CD4-positive, CD25-positive, alpha-beta regulatory T cell (primary cell): Measurements from ENCODE around the gene KLK4. TPM values are rescaled to one million over a fixed set of nuclear protein-coding genes. Genes with fewer than 3 reads are reported as not detected.
A peak's percentile ranks its signal among the peaks of the same experiment; 100 is the strongest.

ENCODE experiments used
- ATAC-seq, 2 donors: fragments of 150-1000 bp; cut with Tn5 transposase; one replicate each; pipeline ENCODE4 v1.10.0; 2021; ENCODE audit warnings: low read depth in 2 of 2, moderate number of reproducible peaks in 2 of 2, moderate library complexity in 1 of 2
- DNase-seq, 3 donors: peaks; one replicate each; pipeline versions ENCODE4 v3.0.0 to v3.0.0-alpha.2; 2012 to 2022; ENCODE audit warnings: mixed read lengths in 1 of 3
- H3K27ac ChIP-seq: one replicate; pipeline ENCODE4 v1.7.0; 2013; ENCODE audit warnings: mild to moderate bottlenecking, low read length; ENCODE audit not compliant: insufficient read depth, poor library complexity, severe bottlenecking
- H3K27me3 ChIP-seq: one replicate; pipeline ENCODE4 v1.7.0; 2013; ENCODE audit warnings: low read length; ENCODE audit not compliant: control insufficient read depth, insufficient read depth
- H3K36me3 ChIP-seq: one replicate; pipeline ENCODE4 v1.7.0; 2013; ENCODE audit warnings: mild to moderate bottlenecking, low read length, moderate library complexity; ENCODE audit not compliant: control insufficient read depth, insufficient read depth
- H3K4me1 ChIP-seq: 2 replicates; pipeline ENCODE4 v1.7.0; 2013; ENCODE audit warnings: mild to moderate bottlenecking, low read length; ENCODE audit not compliant: insufficient read depth, control insufficient read depth, poor library complexity, severe bottlenecking
- H3K4me3 ChIP-seq: one replicate; pipeline ENCODE4 v1.7.0; 2013; ENCODE audit warnings: low read depth, mild to moderate bottlenecking, low read length, moderate library complexity
- H3K9me3 ChIP-seq, 2 experiments: 1 replicate in 1 of 2; 2 replicates in 1 of 2; pipeline ENCODE4 v1.7.0; 2013; ENCODE audit warnings: low read length in 2 of 2, mild to moderate bottlenecking in 1 of 2, moderate library complexity in 1 of 2; ENCODE audit not compliant: control insufficient read depth in 2 of 2
- H3K27ac Mint-ChIP-seq, 3 donors: one replicate each; pipeline ENCODE4 v1.8.0; 2020 to 2022; ENCODE audit warnings: mild to moderate bottlenecking in 3 of 3, mixed read lengths in 3 of 3, moderate library complexity in 2 of 3
- H3K27me3 Mint-ChIP-seq: one replicate; pipeline ENCODE4 v1.8.0; 2022; ENCODE audit warnings: mild to moderate bottlenecking, mixed read lengths
- H3K36me3 Mint-ChIP-seq: one replicate; pipeline ENCODE4 v1.8.0; 2020; ENCODE audit warnings: mixed read lengths
- H3K4me1 Mint-ChIP-seq, 4 donors: one replicate each; pipeline ENCODE4 v1.8.0; 2020 to 2022; ENCODE audit warnings: mixed read lengths in 4 of 4, mild to moderate bottlenecking in 1 of 4
- H3K4me3 Mint-ChIP-seq, 4 donors: one replicate each; pipeline ENCODE4 v1.8.0; 2020 to 2022; ENCODE audit warnings: mild to moderate bottlenecking in 4 of 4, mixed read lengths in 4 of 4, moderate library complexity in 3 of 4
- H3K9me3 Mint-ChIP-seq, 7 donors: one replicate each; pipeline ENCODE4 v1.8.0; 2020 to 2022; ENCODE audit warnings: mixed read lengths in 7 of 7, mild to moderate bottlenecking in 3 of 7, moderate library complexity in 2 of 7
- polyA plus RNA-seq, 4 donors: library from polyadenylated mRNA; unstranded; fragments of 300-500 nt; fragmentation: Illumina TruSeq; gene quantifications; one replicate each; pipeline ENCODE4 v1.2.3, GENCODE V29; 2021
- total RNA-seq: library from RNA; stranded (reverse); gene quantifications from one replicate; pipeline ENCODE4 v1.2.3, GENCODE V29; 2022

Gene KLK4
- total and polyA plus RNA-seq, 5 donors from 2014 or later: not detected

DNA sequence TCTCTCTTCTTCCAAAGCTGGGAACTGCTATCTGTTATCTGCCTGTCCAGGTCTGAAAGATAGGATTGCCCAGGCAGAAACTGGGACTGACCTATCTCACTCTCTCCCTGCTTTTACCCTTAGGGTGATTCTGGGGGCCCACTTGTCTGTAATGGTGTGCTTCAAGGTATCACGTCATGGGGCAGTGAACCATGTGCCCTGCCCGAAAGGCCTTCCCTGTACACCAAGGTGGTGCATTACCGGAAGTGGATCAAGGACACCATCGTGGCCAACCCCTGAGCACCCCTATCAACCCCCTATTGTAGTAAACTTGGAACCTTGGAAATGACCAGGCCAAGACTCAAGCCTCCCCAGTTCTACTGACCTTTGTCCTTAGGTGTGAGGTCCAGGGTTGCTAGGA lies 51.3 kb downstream of the KLK4 start:
- Histone ChIP-seq H3K36me3 (no peaks in the 10 kb centered on the region), H3K27ac (no peak overlapping the region), H3K4me3 (no peak overlapping the region), H3K4me1 (no peaks in the 10 kb centered on the region), H3K9me3 (peaks cover 0 to 4% of the 10 kb centered on the region in 2 experiments), H3K27me3 (no peaks in the 10 kb centered on the region)
- no peak for ATAC-seq
- DNase-seq: no peak
- Mint-ChIP-seq H3K27me3 (peaks cover 29% of the 10 kb centered on the region), H3K9me3 (peaks cover 0 to 15% (median 1%) of the 10 kb centered on the region in 7 donors), H3K27ac (no peak overlapping the region), H3K36me3 (no peaks in the 10 kb centered on the region), H3K4me1 (no peaks in the 10 kb centered on the region), H3K4me3 (no peak overlapping the region)

DNA sequence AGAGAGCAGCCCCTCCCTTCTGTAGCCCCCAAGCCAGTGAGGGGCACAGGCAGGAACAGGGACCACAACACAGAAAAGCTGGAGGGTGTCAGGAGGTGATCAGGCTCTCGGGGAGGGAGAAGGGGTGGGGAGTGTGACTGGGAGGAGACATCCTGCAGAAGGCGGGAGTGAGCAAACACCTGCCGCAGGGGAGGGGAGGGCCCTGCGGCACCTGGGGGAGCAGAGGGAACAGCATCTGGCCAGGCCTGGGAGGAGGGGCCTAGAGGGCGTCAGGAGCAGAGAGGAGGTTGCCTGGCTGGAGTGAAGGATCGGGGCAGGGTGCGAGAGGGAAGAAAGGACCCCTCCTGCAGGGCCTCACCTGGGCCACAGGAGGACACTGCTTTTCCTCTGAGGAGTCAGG lies 52.3 kb downstream of the KLK4 start:
- no peak for ATAC-seq
- DNase-seq: no peak
- no peak overlapping the region for H3K4me3 Mint-ChIP-seq
- peaks cover 0 to 4% of the 10 kb centered on the region in 2 experiments for H3K9me3 ChIP-seq
- no peaks in the 10 kb centered on the region for H3K4me1 ChIP-seq
- H3K27me3 Mint-ChIP-seq: peaks cover 29% of the 10 kb centered on the region
- no peaks in the 10 kb centered on the region for H3K4me1 Mint-ChIP-seq
- no peaks in the 10 kb centered on the region for H3K36me3 Mint-ChIP-seq
- H3K27ac Mint-ChIP-seq: no peak overlapping the region
- no peak overlapping the region for H3K27ac ChIP-seq
- peaks cover 0 to 15% (median 1%) of the 10 kb centered on the region in 7 donors for H3K9me3 Mint-ChIP-seq
- no peak overlapping the region for H3K4me3 ChIP-seq
- H3K36me3 ChIP-seq: no peaks in the 10 kb centered on the region
- H3K27me3 ChIP-seq: no peaks in the 10 kb centered on the region

DNA sequence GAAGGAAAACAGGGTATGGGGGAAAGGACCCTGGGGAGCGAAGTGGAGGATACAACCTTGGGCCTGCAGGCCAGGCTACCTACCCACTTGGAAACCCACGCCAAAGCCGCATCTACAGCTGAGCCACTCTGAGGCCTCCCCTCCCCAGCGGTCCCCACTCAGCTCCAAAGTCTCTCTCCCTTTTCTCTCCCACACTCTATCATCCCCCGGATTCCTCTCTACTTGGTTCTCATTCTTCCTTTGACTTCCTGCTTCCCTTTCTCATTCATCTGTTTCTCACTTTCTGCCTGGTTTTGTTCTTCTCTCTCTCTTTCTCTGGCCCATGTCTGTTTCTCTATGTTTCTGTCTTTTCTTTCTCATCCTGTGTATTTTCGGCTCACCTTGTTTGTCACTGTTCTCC lies 53.8 kb downstream of the KLK4 start:
- Mint-ChIP-seq H3K27me3 (peaks cover 24% of the 10 kb centered on the region), H3K36me3 (no peaks in the 10 kb centered on the region), H3K4me3 (no peak overlapping the region), H3K4me1 (no peaks in the 10 kb centered on the region), H3K27ac (peak overlapping the region in 1 of 3 donors; percentile 10), H3K9me3 (peaks cover 0 to 15% (median 0%) of the 10 kb centered on the region in 7 donors)
- DNase-seq (no peak), ATAC-seq (no peak)
- no peak overlapping the region for H3K4me3 ChIP-seq
- H3K27me3 ChIP-seq: no peaks in the 10 kb centered on the region
- no peaks in the 10 kb centered on the region for H3K36me3 ChIP-seq
- H3K4me1 ChIP-seq: no peaks in the 10 kb centered on the region
- no peak overlapping the region for H3K27ac ChIP-seq
- H3K9me3 ChIP-seq: peaks cover 0 to 4% of the 10 kb centered on the region in 2 experiments

Other genes starting within 250 kb of the KLK4 start
- gene SHANK1, start 191.6 kb downstream of the KLK4 start, total RNA-seq: not detected
- not detected for gene SHANK1, start 191.6 kb downstream of the KLK4 start, polyA plus RNA-seq
- gene CLEC11A, start 188.0 kb downstream of the KLK4 start, total RNA-seq: 0.74 TPM
- gene CLEC11A, start 188.0 kb downstream of the KLK4 start, polyA plus RNA-seq: 1 to 10 TPM in 1 of 4 donors, under 1 TPM in 3; 0.22 to 1.2 (median 0.57) TPM
- gene GPR32, start 140.9 kb downstream of the KLK4 start, total RNA-seq: not detected
- not detected for gene GPR32, start 140.9 kb downstream of the KLK4 start, polyA plus RNA-seq
- gene ACP4, start 121.0 kb downstream of the KLK4 start, total RNA-seq: not detected
- not detected for gene ACP4, start 121.0 kb downstream of the KLK4 start, polyA plus RNA-seq
- gene KLK1, start 87.6 kb downstream of the KLK4 start, total RNA-seq: 0.47 TPM
- gene KLK1, start 87.6 kb downstream of the KLK4 start, polyA plus RNA-seq: under 1 TPM in 1 of 4 donors, not detected in 3; 0.48 TPM
- gene KLK15, start 77.8 kb downstream of the KLK4 start, total RNA-seq: not detected
- not detected for gene KLK15, start 77.8 kb downstream of the KLK4 start, polyA plus RNA-seq
- not detected for gene KLK3, start 56.5 kb downstream of the KLK4 start, total RNA-seq
- gene KLK3, start 56.5 kb downstream of the KLK4 start, polyA plus RNA-seq: not detected
- gene KLK2, start 38.0 kb downstream of the KLK4 start, total RNA-seq: not detected
- gene KLK2, start 38.0 kb downstream of the KLK4 start, polyA plus RNA-seq: not detected
- gene KLK5, start 41.6 kb upstream of the KLK4 start, total RNA-seq: not detected
- gene KLK5, start 41.6 kb upstream of the KLK4 start, polyA plus RNA-seq: not detected
- not detected for gene KLK6, start 58.2 kb upstream of the KLK4 start, total RNA-seq
- gene KLK6, start 58.2 kb upstream of the KLK4 start, polyA plus RNA-seq: not detected
- not detected for gene KLK7, start 72.5 kb upstream of the KLK4 start, total RNA-seq
- gene KLK7, start 72.5 kb upstream of the KLK4 start, polyA plus RNA-seq: not detected
- not detected for gene KLK8, start 90.2 kb upstream of the KLK4 start, total RNA-seq
- not detected for gene KLK8, start 90.2 kb upstream of the KLK4 start, polyA plus RNA-seq
- gene KLK10, start 108.3 kb upstream of the KLK4 start, total RNA-seq: not detected
- not detected for gene KLK10, start 108.3 kb upstream of the KLK4 start, polyA plus RNA-seq
- not detected for gene KLK11, start 115.2 kb upstream of the KLK4 start, total RNA-seq
- not detected for gene KLK11, start 115.2 kb upstream of the KLK4 start, polyA plus RNA-seq
- not detected for gene KLK12, start 123.6 kb upstream of the KLK4 start, total RNA-seq
- not detected for gene KLK12, start 123.6 kb upstream of the KLK4 start, polyA plus RNA-seq
- gene KLK13, start 153.7 kb upstream of the KLK4 start, total RNA-seq: not detected
- not detected for gene KLK13, start 153.7 kb upstream of the KLK4 start, polyA plus RNA-seq
- 0.35 TPM for gene KLK14, start 171.5 kb upstream of the KLK4 start, total RNA-seq
- not detected for gene KLK14, start 171.5 kb upstream of the KLK4 start, polyA plus RNA-seq
- gene CTU1, start 197.0 kb upstream of the KLK4 start, total RNA-seq: 5.9 TPM
- 1 to 10 TPM; 3.4 to 8.0 (median 4.5) TPM for gene CTU1, start 197.0 kb upstream of the KLK4 start, polyA plus RNA-seq
- 1.1 TPM for gene SIGLEC9, start 213.5 kb upstream of the KLK4 start, total RNA-seq
- gene SIGLEC9, start 213.5 kb upstream of the KLK4 start, polyA plus RNA-seq: under 1 TPM in 3 of 4 donors, not detected in 1; 0.33 to 0.52 (median 0.37) TPM
- not detected for gene SIGLEC7, start 230.9 kb upstream of the KLK4 start, total RNA-seq
- not detected for gene SIGLEC7, start 230.9 kb upstream of the KLK4 start, polyA plus RNA-seq